ENCODE data around the gene RNF126.

Gene RNF126

DNA sequence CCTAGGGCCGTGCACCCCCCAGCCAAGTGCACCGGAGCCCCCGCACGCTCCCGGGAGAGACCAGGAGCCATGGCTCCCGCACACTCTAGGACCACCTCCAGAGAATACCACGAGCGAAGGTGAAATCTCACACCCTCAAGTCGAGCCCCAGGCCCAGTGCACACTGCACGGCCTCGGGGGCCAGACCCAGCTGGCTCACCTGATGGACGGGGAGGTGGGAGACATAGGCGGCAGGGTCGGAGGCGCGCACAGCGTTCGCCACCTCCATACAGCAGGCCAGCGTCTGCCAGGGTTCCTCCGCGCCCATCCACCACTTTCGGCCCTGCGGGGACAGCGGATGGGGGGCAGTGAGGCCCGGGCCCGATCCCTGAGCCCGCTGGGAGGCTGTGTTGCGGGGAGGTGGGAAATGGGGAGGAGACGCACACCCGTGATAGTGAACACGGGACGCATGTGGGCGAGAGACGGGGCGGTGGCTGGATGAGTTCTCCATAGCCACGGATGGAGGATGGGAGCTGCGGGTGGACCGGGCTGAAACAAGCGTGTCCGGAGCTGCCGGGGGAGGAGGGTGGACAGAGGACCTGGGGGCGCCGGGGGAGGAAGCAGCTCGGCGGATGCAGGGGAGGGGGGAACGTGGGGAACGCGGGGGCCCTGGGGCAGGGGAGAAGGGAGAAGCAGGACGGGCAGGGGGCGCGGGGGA, 42.7 kb downstream of the RNF126 start:
- TF ChIP-seq, protein P1, sequence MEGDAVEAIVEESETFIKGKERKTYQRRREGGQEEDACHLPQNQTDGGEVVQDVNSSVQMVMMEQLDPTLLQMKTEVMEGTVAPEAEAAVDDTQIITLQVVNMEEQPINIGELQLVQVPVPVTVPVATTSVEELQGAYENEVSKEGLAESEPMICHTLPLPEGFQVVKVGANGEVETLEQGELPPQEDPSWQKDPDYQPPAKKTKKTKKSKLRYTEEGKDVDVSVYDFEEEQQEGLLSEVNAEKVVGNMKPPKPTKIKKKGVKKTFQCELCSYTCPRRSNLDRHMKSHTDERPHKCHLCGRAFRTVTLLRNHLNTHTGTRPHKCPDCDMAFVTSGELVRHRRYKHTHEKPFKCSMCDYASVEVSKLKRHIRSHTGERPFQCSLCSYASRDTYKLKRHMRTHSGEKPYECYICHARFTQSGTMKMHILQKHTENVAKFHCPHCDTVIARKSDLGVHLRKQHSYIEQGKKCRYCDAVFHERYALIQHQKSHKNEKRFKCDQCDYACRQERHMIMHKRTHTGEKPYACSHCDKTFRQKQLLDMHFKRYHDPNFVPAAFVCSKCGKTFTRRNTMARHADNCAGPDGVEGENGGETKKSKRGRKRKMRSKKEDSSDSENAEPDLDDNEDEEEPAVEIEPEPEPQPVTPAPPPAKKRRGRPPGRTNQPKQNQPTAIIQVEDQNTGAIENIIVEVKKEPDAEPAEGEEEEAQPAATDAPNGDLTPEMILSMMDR (IDR thresholded peaks at IDR 0.05; ENCODE audit: poor library complexity, severe bottlenecking) = no peak
- Histone ChIP-seq H3K27me3 (ENCODE audit: insufficient read depth, poor library complexity, severe bottlenecking) (no peaks in the 10 kb centered on the region), H3K4me3 (ENCODE audit: severe bottlenecking) (no peak overlapping the region), H3K9me3 (ENCODE audit: severe bottlenecking) (no peaks in the 10 kb centered on the region), H3K36me3 (ENCODE audit: low read depth) (peaks cover 10% of the 10 kb centered on the region), H3K27ac (ENCODE audit: poor library complexity, severe bottlenecking) (no peak overlapping the region), H3K4me1 (ENCODE audit: insufficient read depth, poor library complexity, severe bottlenecking) (no peaks in the 10 kb centered on the region)
- ATAC-seq (ENCODE audit: low read depth) (no peak), DNase-seq (ENCODE audit: low spot score) (no peak)

DNA sequence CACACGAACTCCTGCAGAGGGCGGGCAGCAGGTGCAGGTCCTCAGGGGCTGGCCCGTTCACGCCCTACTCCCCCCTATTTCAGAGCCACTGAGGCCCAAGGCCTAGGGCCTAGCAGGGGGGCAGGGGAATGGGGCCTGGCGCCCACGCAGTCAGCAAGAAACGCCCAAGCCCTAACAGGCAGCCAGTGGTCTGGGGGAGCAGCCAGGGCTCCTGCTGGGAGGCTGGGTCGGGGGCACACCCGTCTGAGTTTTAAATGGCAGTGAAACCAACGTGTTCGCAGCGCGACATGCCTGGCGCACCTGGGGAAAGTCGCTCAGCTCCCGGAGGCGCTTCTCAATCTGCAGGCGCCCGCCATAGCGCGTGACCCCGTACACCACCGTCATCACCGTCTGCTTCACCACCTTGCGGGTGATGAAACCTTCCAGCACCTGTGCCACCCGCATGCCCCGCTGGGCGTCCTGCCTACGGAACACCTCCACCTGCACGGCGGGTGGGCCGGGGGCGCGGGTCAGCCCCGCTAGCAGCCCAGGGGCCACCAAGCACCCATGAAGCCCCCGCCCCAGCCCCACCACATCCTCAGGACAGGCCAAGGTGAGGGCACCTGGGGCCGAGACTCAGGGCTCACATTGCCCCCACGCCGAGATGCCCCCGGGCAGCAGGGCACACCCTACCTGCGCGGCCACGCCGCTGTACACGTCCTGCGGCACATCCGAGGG, 43.6 kb downstream of the RNF126 start:
- no peak overlapping the region for H3K27ac ChIP-seq (ENCODE audit: poor library complexity, severe bottlenecking)
- H3K4me3 ChIP-seq (ENCODE audit: severe bottlenecking) = no peak overlapping the region
- TF ChIP-seq, protein P1 (IDR thresholded peaks at IDR 0.05; ENCODE audit: poor library complexity, severe bottlenecking) = no peak
- H3K9me3 ChIP-seq (ENCODE audit: severe bottlenecking) = no peaks in the 10 kb centered on the region
- ATAC-seq (ENCODE audit: low read depth) = no peak
- no peaks in the 10 kb centered on the region for H3K27me3 ChIP-seq (ENCODE audit: insufficient read depth, poor library complexity, severe bottlenecking)
- H3K4me1 ChIP-seq (ENCODE audit: insufficient read depth, poor library complexity, severe bottlenecking) = no peaks in the 10 kb centered on the region
- peaks cover 6% of the 10 kb centered on the region for H3K36me3 ChIP-seq (ENCODE audit: low read depth)
- no peak for DNase-seq (ENCODE audit: low spot score)

GRCh38 chr19:618674-619285, 44.2 kb downstream of the RNF126 start:
- Histone ChIP-seq H3K27me3 (ENCODE audit: insufficient read depth, poor library complexity, severe bottlenecking) (no peaks in the 10 kb centered on the region), H3K36me3 (ENCODE audit: low read depth) (peaks cover 4% of the 10 kb centered on the region), H3K4me3 (ENCODE audit: severe bottlenecking) (no peak overlapping the region), H3K27ac (ENCODE audit: poor library complexity, severe bottlenecking) (no peak overlapping the region), H3K4me1 (ENCODE audit: insufficient read depth, poor library complexity, severe bottlenecking) (no peaks in the 10 kb centered on the region), H3K9me3 (ENCODE audit: severe bottlenecking) (no peaks in the 10 kb centered on the region)
- ATAC-seq (ENCODE audit: low read depth) (no peak), DNase-seq (ENCODE audit: low spot score) (no peak)
- TF ChIP-seq, protein P1 (IDR thresholded peaks at IDR 0.05; ENCODE audit: poor library complexity, severe bottlenecking) = no peak

- no peak for ATAC-seq (ENCODE audit: low read depth)
- DNase-seq (ENCODE audit: low spot score) = no peak
- H3K27me3 ChIP-seq (ENCODE audit: insufficient read depth, poor library complexity, severe bottlenecking) = no peaks in the 10 kb centered on the region
- no peak overlapping the region for H3K27ac ChIP-seq (ENCODE audit: poor library complexity, severe bottlenecking)
- TF ChIP-seq, protein P1 (IDR thresholded peaks at IDR 0.05; ENCODE audit: poor library complexity, severe bottlenecking) = no peak
- H3K9me3 ChIP-seq (ENCODE audit: severe bottlenecking) = no peaks in the 10 kb centered on the region
- peaks cover 4% of the 10 kb centered on the region for H3K36me3 ChIP-seq (ENCODE audit: low read depth)
- H3K4me3 ChIP-seq (ENCODE audit: severe bottlenecking) = no peak overlapping the region
- H3K4me1 ChIP-seq (ENCODE audit: insufficient read depth, poor library complexity, severe bottlenecking) = no peaks in the 10 kb centered on the region
Measured at GRCh38 chr19:618247-618619, 44.8 kb downstream of the RNF126 start.

All from RWPE2 (cell line).